Right lobe of liver (tissue), 4 donors: ENCODE measurements around the gene SMS.

Source experiments
- POLR2A ChIP-seq: fragments of 450-650 bp; IDR thresholded peaks from one replicate; pipeline ENCODE4 v1.6.1; 2017; ENCODE audit warnings: antibody characterized with exemption, mild to moderate bottlenecking
- TF ChIP-seq, protein P1 (sequence below), 4 donors: fragments of 200-600 bp in 3 of 4; fragments of 450-650 bp in 1 of 4; IDR thresholded peaks; one replicate each; pipeline versions ENCODE4 v1.5.1 to v1.8.0; 2016 to 2022; ENCODE audit warnings: antibody characterized with exemption in 4 of 4, mild to moderate bottlenecking in 2 of 4
- donor health status: DM: no; HTN: no; CAD: no.
- donor health status: DM: no; HTN: no; CAD: no.
- donor health status: DM: no; HTN: yes; CAD: no.

DNA sequence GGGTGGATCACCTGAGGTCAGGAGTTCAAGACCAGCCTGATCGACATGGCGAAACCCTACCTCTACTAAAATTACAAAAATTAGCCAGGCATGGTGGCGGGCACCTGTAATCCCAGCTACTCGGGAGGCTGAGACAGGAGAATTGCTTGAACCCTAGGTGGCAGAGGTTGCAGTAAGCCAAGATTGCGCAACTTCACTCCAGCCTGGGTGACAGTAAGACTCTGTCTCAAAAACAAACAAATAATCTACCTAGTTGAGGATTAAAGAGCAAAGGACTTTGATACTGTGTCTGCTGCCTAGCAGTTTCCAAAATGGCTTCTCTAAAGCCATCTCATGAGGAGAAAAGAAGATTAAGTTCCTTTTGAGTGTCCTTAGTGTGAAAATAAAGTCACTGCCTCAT is 37.8 kb downstream of the SMS start:
- TF ChIP-seq, protein P1, sequence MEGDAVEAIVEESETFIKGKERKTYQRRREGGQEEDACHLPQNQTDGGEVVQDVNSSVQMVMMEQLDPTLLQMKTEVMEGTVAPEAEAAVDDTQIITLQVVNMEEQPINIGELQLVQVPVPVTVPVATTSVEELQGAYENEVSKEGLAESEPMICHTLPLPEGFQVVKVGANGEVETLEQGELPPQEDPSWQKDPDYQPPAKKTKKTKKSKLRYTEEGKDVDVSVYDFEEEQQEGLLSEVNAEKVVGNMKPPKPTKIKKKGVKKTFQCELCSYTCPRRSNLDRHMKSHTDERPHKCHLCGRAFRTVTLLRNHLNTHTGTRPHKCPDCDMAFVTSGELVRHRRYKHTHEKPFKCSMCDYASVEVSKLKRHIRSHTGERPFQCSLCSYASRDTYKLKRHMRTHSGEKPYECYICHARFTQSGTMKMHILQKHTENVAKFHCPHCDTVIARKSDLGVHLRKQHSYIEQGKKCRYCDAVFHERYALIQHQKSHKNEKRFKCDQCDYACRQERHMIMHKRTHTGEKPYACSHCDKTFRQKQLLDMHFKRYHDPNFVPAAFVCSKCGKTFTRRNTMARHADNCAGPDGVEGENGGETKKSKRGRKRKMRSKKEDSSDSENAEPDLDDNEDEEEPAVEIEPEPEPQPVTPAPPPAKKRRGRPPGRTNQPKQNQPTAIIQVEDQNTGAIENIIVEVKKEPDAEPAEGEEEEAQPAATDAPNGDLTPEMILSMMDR (IDR thresholded peaks at IDR 0.05): no peak
- TF ChIP-seq POLR2A: no peak
